GM23338 (cell line): ENCODE data around the gene MSL1. TPM values are rescaled to one million over a fixed set of nuclear protein-coding genes. Genes with fewer than 3 reads are reported as not detected.
A peak's percentile ranks its signal among the peaks of the same experiment; 100 is the strongest.

Experiments
- ATAC-seq: fragments of 200-7000 bp; cut with Tn5 transposase; 3 replicates; pipeline ENCODE4 v1.9.1; 2020
- DNase-seq: peaks from one replicate; pipeline ENCODE4 v3.0.0-alpha.2; 2015; ENCODE audit warnings: low spot score
- H2AFZ ChIP-seq: fragments of 200-600 bp; sonication (generic); 2 replicates; pipeline ENCODE4 v1.8.0; 2016; ENCODE audit warnings: antibody characterized with exemption, mild to moderate bottlenecking, moderate library complexity
- H3F3A ChIP-seq: fragments of 200-600 bp; sonication (generic); replicated peaks from 2 replicates; pipeline ENCODE4 v1.8.0; 2017; ENCODE audit warnings: antibody characterized with exemption, mixed run types, low read depth
- H3K27ac ChIP-seq: fragments of 200-600 bp; sonication (generic); 2 replicates; pipeline ENCODE4 v1.6.1; 2016; ENCODE audit warnings: low read depth
- H3K27me3 ChIP-seq: fragments of 200-600 bp; sonication (generic); 2 replicates; pipeline ENCODE4 v1.8.0; 2016; ENCODE audit warnings: mild to moderate bottlenecking, mixed run types, moderate library complexity; ENCODE audit not compliant: insufficient read depth
- H3K36me3 ChIP-seq: fragments of 200-600 bp; sonication (generic); 2 replicates; pipeline ENCODE4 v1.8.0; 2016; ENCODE audit warnings: mild to moderate bottlenecking; ENCODE audit not compliant: insufficient read depth
- H3K4me1 ChIP-seq: fragments of 200-600 bp; sonication (generic); 2 replicates; pipeline ENCODE4 v1.8.0; 2016; ENCODE audit warnings: mild to moderate bottlenecking, moderate library complexity; ENCODE audit not compliant: insufficient read depth
- H3K4me2 ChIP-seq: fragments of 200-600 bp; sonication (generic); 2 replicates; pipeline ENCODE4 v1.7.1; 2017; ENCODE audit warnings: mixed run types
- H3K4me3 ChIP-seq: fragments of 200-600 bp; sonication (generic); 2 replicates; pipeline ENCODE4 v1.6.1; 2016; ENCODE audit warnings: mixed run types
- H3K79me2 ChIP-seq: fragments of 200-600 bp; sonication (generic); replicated peaks from 2 replicates; pipeline ENCODE4 v1.8.0; 2017; ENCODE audit warnings: mild to moderate bottlenecking; ENCODE audit not compliant: insufficient read depth
- H3K9me2 ChIP-seq: fragments of 200-600 bp; sonication (generic); 2 replicates; pipeline ENCODE4 v1.8.0; 2017; ENCODE audit not compliant: insufficient read depth
- H4K20me1 ChIP-seq: fragments of 200-600 bp; sonication (generic); replicated peaks from 2 replicates; pipeline ENCODE4 v1.8.0; 2017; ENCODE audit warnings: mild to moderate bottlenecking; ENCODE audit not compliant: insufficient read depth
- H3K27ac Mint-ChIP-seq: 2 replicates; pipeline ENCODE4 v1.8.0; 2020; ENCODE audit warnings: inconsistent platforms, mild to moderate bottlenecking, moderate library complexity, mixed read lengths
- H3K27me3 Mint-ChIP-seq: 3 replicates; pipeline ENCODE4 v1.8.0; 2022; ENCODE audit warnings: low read depth, mild to moderate bottlenecking, moderate library complexity, mixed read lengths, inconsistent platforms; ENCODE audit not compliant: insufficient read depth, poor library complexity
- H3K36me3 Mint-ChIP-seq: 3 replicates; pipeline ENCODE4 v1.8.0; 2021; ENCODE audit warnings: low read depth, mild to moderate bottlenecking, inconsistent platforms, moderate library complexity, mixed read lengths
- H3K4me1 Mint-ChIP-seq: 3 replicates; pipeline ENCODE4 v1.8.0; 2020; ENCODE audit warnings: mild to moderate bottlenecking, inconsistent platforms, mixed read lengths
- H3K4me3 Mint-ChIP-seq: 3 replicates; pipeline ENCODE4 v1.8.0; 2021; ENCODE audit warnings: moderate library complexity, mild to moderate bottlenecking, inconsistent platforms, mixed read lengths
- H3K9me3 Mint-ChIP-seq: 3 replicates; pipeline ENCODE4 v1.8.0; 2020; ENCODE audit warnings: moderate library complexity, mild to moderate bottlenecking, inconsistent platforms, mixed read lengths
- CREB1 ChIP-seq: fragments of 250-450 bp; sonication (Bioruptor Pico); IDR thresholded peaks from 2 replicates; pipeline ENCODE4 v1.5.0; 2020; ENCODE audit warnings: low read depth, mild to moderate bottlenecking, moderate library complexity
- CTCF ChIP-seq, 2 experiments: fragments of 200-600 bp in 1 of 2; sonication (generic) in 1 of 2; conservative IDR thresholded peaks; 2 replicates each; pipeline versions ENCODE4 v1.5.1 to v1.6.1; 2016 to 2017; ENCODE audit warnings: antibody characterized with exemption in 2 of 2, low read depth in 2 of 2, mild to moderate bottlenecking in 2 of 2, moderate library complexity in 1 of 2
- ETS1 ChIP-seq: IDR thresholded peaks from 2 replicates; pipeline ENCODE4 v1.6.1; 2016; ENCODE audit warnings: antibody characterized with exemption
- EZH2 ChIP-seq: fragments of 200-600 bp; sonication (generic); IDR thresholded peaks from one replicate; pipeline ENCODE4 v1.8.0; 2017; ENCODE audit warnings: antibody characterized with exemption, mild to moderate bottlenecking, low read depth; ENCODE audit not compliant: unreplicated experiment
- EZH2phosphoT487 ChIP-seq: fragments of 200-600 bp; sonication (generic); IDR thresholded peaks from one replicate; pipeline ENCODE4 v1.8.1; 2018; ENCODE audit warnings: antibody characterized with exemption; ENCODE audit not compliant: unreplicated experiment
- JUNB ChIP-seq: IDR thresholded peaks from one replicate; pipeline ENCODE4 v1.6.1; 2016; ENCODE audit warnings: antibody characterized with exemption; ENCODE audit not compliant: unreplicated experiment
- POLR2AphosphoS5 ChIP-seq: IDR thresholded peaks from 2 replicates; pipeline ENCODE4 v1.6.1; 2016; ENCODE audit warnings: antibody characterized with exemption, low read depth
- REST ChIP-seq: IDR thresholded peaks from one replicate; pipeline ENCODE4 v1.6.1; 2018; ENCODE audit warnings: antibody characterized with exemption; ENCODE audit not compliant: unreplicated experiment
- STAT1 ChIP-seq: IDR thresholded peaks from one replicate; pipeline ENCODE4 v1.6.1; 2016; ENCODE audit warnings: antibody characterized with exemption; ENCODE audit not compliant: unreplicated experiment
- ZNF114 ChIP-seq: fragments of 250-450 bp; sonication (Bioruptor Pico); IDR thresholded peaks from 2 replicates; pipeline ENCODE4 v1.5.0; 2020; ENCODE audit warnings: mild to moderate bottlenecking, moderate library complexity
- ZNF331 ChIP-seq: fragments of 250-450 bp; sonication (Bioruptor Pico); IDR thresholded peaks from 2 replicates; pipeline ENCODE4 v1.5.0; 2020; ENCODE audit warnings: low read depth, mild to moderate bottlenecking, moderate library complexity
- ZNF462 ChIP-seq: fragments of 250-450 bp; sonication (Bioruptor Pico); IDR thresholded peaks from 2 replicates; pipeline ENCODE4 v1.5.0; 2020; ENCODE audit warnings: mild to moderate bottlenecking, moderate library complexity
- polyA plus RNA-seq: library from polyadenylated mRNA; unstranded; fragments of >200 nt; fragmentation: Nextera tagmentation; extraction: Ambion mirVana; gene quantifications from 2 replicates; pipeline ENCODE4 v1.2.1, GENCODE V29; 2016
- total RNA-seq: library from RNA; depleted of rRNA; stranded (reverse); fragments of >200 nt; shearing (Covaris generic); gene quantifications from 2 replicates; pipeline ENCODE4 v1.2.3, GENCODE V29; 2014

The MSL1 gene
- total and polyA plus RNA-seq, 2 experiments from 2014 or later: 16.2 to 56.5 TPM

- peaks cover 8% of the 10 kb centered on the region for H3K27me3 Mint-ChIP-seq
- peaks cover 4% of the 10 kb centered on the region for H3F3A ChIP-seq
- no peak overlapping the region for H2AFZ ChIP-seq
- H3K4me1 Mint-ChIP-seq: no peaks in the 10 kb centered on the region; the same call in 2 of the 3 replicates
- no peak for DNase-seq
- no peak overlapping the region for H3K27ac Mint-ChIP-seq
- peaks cover 82% of the 10 kb centered on the region for H3K36me3 Mint-ChIP-seq
- no peak overlapping the region for H3K4me3 ChIP-seq
- H4K20me1 ChIP-seq: peaks cover 37% of the 10 kb centered on the region
- no peaks in the 10 kb centered on the region for H3K4me1 ChIP-seq
- ATAC-seq: no peak
- peaks cover 21% of the 10 kb centered on the region for H3K36me3 ChIP-seq
- peaks cover 99% of the 10 kb centered on the region for H3K79me2 ChIP-seq
- no peaks in the 10 kb centered on the region for H3K27me3 ChIP-seq
- TF ChIP-seq CTCF (conservative IDR thresholded peaks at IDR 0.05; ENCODE audit: low read depth in 2 of 2): no peak
- TF ChIP-seq POLR2AphosphoS5: no peak
- TF ChIP-seq STAT1: no peak
- no peak for TF ChIP-seq ZNF114 (CRISPR knock-in tag)
- TF ChIP-seq CREB1 (CRISPR knock-in tag): no peak
- TF ChIP-seq ETS1: no peak
- TF ChIP-seq REST: no peak
- no peak for TF ChIP-seq ZNF462 (CRISPR knock-in tag)
- TF ChIP-seq JUNB: no peak
- TF ChIP-seq EZH2phosphoT487: no peak
- no peak for TF ChIP-seq EZH2
- TF ChIP-seq ZNF331 (CRISPR knock-in tag): no peak
- no peaks in the 10 kb centered on the region for H3K9me2 ChIP-seq
- H3K27ac ChIP-seq: 0 out of 2 replicates have a peak overlapping the region, but pooled peaks have one; percentile 10
- H3K4me2 ChIP-seq: no peak overlapping the region
- H3K9me3 Mint-ChIP-seq: no peaks in the 10 kb centered on the region
- no peak overlapping the region for H3K4me3 Mint-ChIP-seq
Measured at GRCh38 chr17:40151414-40151963, 29.7 kb downstream of the MSL1 start.
